Thyroid gland (tissue), 4 donors: ENCODE results near the gene GP1BA. TPM values are rescaled to one million over a fixed set of nuclear protein-coding genes. Genes with fewer than 3 reads are reported as not detected.

ENCODE experiments used
- DNase-seq, 2 donors: peaks; one replicate each; pipeline ENCODE4 v3.0.0-alpha.2; 2019
- H3K27ac ChIP-seq, 3 donors: fragments of 200-600 bp; sonication (generic); 1 replicate in 2 of 3; 2 replicates in 1 of 3; pipeline ENCODE4 v1.5.1; 2016 to 2019; ENCODE audit warnings: mild to moderate bottlenecking in 1 of 3, moderate library complexity in 1 of 3
- H3K27me3 ChIP-seq: fragments of 200-600 bp; sonication (generic); one replicate; pipeline ENCODE4 v1.5.1; 2019
- H3K36me3 ChIP-seq, 2 donors: fragments of 200-600 bp; sonication (generic); one replicate each; pipeline ENCODE4 v1.5.1; 2016 to 2019
- H3K4me1 ChIP-seq, 2 donors: fragments of 200-600 bp; sonication (generic); one replicate each; pipeline ENCODE4 v1.5.1; 2017 to 2019
- H3K4me3 ChIP-seq, 3 donors: fragments of 200-600 bp; sonication (generic); replicated peaks in 1 of 3; 1 replicate in 2 of 3; 2 replicates in 1 of 3; pipeline ENCODE4 v1.5.1; 2016; ENCODE audit warnings: mild to moderate bottlenecking in 1 of 3
- H3K9me3 ChIP-seq: fragments of 200-600 bp; sonication (generic); one replicate; pipeline ENCODE4 v1.5.1; 2017
- POLR2A ChIP-seq, 2 donors: fragments of 450-650 bp; IDR thresholded peaks; one replicate each; pipeline ENCODE4 v1.6.1; 2017; ENCODE audit warnings: antibody characterized with exemption in 2 of 2, mild to moderate bottlenecking in 2 of 2, moderate library complexity in 1 of 2
- WGBS, 2 donors: methylation state at CpG; one replicate each; pipeline ENCODE4 v1.1.5; 2017; 5-methylcytosine and 5-hydroxymethylcytosine counted together
- intact Hi-C: fragments of 100-400 bp; cut with DNase I; formaldehyde crosslinking; loops from one replicate; pipeline ENCODE4 v1.15.1; 2023
- total RNA-seq, 4 donors: library from RNA; depleted of rRNA; stranded (reverse); fragments of >200 nt; gene quantifications; one replicate each; pipeline ENCODE4 v1.2.3, GENCODE V29; 2016
- TF ChIP-seq, protein P1 (sequence below), 6 experiments: fragments of 200-600 bp in 3 of 6; fragments of 450-650 bp in 3 of 6; sonication (generic) in 3 of 6; IDR thresholded peaks; one replicate each; pipeline ENCODE4 v1.5.1; 2016 to 2019; ENCODE audit warnings: antibody characterized with exemption in 6 of 6, mild to moderate bottlenecking in 2 of 6, inconsistent platforms in 1 of 6, moderate library complexity in 1 of 6

The GP1BA gene
- total RNA-seq, 4 donors from 2014 or later = not detected

DNA sequence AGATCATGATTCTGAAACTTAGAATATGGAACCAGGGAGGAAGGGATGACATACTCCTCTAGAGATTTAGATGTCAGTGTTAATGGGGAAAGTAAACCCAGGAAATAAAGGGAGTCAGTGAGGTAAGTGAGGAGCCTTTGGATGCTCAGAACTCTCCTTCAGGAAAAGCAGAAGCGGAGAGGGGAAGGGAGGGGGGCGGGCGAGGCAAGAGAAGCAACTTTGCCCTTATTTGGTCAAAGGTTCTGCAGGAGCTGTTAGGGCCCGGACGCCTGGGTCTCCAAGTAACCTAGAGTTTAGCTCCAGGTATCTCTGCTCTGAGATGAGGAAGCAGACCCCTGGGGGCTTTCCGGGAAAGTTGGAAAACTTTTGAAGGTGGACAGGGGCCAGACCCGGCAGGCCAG lies 14.9 kb downstream of the GP1BA start:
- no peak for DNase-seq
- 7 to 9% methylated on average over 7 of the region's 7 CpGs for WGBS, 2 donors
- H3K9me3 ChIP-seq = no peaks in the 10 kb centered on the region
- H3K27ac ChIP-seq = peak overlapping the region; percentile 91 to 94 (median 94)
- TF ChIP-seq, protein P1, sequence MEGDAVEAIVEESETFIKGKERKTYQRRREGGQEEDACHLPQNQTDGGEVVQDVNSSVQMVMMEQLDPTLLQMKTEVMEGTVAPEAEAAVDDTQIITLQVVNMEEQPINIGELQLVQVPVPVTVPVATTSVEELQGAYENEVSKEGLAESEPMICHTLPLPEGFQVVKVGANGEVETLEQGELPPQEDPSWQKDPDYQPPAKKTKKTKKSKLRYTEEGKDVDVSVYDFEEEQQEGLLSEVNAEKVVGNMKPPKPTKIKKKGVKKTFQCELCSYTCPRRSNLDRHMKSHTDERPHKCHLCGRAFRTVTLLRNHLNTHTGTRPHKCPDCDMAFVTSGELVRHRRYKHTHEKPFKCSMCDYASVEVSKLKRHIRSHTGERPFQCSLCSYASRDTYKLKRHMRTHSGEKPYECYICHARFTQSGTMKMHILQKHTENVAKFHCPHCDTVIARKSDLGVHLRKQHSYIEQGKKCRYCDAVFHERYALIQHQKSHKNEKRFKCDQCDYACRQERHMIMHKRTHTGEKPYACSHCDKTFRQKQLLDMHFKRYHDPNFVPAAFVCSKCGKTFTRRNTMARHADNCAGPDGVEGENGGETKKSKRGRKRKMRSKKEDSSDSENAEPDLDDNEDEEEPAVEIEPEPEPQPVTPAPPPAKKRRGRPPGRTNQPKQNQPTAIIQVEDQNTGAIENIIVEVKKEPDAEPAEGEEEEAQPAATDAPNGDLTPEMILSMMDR (IDR thresholded peaks at IDR 0.05) = no peak
- peak overlapping the region in 1 of 3 donors; percentile 98 for H3K4me3 ChIP-seq
- peaks cover 7% of the 10 kb centered on the region in 2 donors for H3K36me3 ChIP-seq
- intact Hi-C loops = no loop called here
- no peaks in the 10 kb centered on the region for H3K27me3 ChIP-seq
- H3K4me1 ChIP-seq = peaks cover 12 to 44% of the 10 kb centered on the region in 2 donors

DNA sequence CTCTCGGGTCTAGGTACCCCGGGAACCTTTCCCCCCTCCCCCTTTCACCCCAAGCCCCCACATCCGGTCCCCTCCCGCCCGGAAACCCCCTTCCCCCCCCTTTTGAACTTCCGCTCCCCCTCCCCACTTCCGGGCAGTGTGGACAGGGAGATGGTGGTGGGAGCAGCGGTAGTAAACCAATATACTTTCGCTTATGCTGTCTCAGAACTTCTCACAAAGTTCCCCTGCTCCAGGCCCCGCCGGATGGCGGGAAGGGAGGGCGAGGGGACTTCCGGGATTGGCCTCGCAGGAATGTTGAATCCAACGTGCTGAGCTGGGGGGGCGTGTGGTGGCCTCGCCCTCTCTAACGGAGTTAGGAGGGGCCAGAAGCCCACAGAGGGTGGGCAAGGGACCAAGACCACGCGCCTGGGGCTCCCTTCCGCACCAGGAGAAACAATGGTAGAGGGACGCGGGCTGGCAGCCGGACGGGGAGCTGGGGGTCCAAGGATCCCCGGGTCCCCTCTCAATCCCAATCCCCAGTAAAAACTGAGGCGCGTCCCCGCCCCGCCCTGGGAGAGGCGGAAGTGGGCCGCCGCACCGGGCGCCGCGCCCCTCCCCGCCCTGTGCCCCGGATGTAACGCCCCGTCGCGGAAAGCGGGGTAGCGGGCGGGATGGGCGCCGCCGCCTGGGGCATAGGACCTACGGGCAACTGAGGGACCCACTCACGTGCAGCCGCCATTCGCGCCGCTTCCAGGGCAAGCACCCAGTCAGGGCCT lies 15.5 kb downstream of the GP1BA start:
- no peak for TF ChIP-seq POLR2A (IDR thresholded peaks at IDR 0.05)
- TF ChIP-seq, protein P1 (IDR thresholded peaks at IDR 0.05) = no peak
- Histone ChIP-seq H3K4me1 (peaks cover 12 to 50% of the 10 kb centered on the region in 2 donors), H3K36me3 (peaks cover 7% of the 10 kb centered on the region in 2 donors), H3K9me3 (no peaks in the 10 kb centered on the region), H3K27ac (peak overlapping the region; percentile 91 to 94 (median 94)), H3K4me3 (peak overlapping the region; percentile 98 to 99 (median 99)), H3K27me3 (no peaks in the 10 kb centered on the region)
- WGBS, 2 donors = 0 to 1% methylated on average over 9 to 13 of the region's 56 CpGs
- DNase-seq = peak; percentile 55
- intact Hi-C loops = no loop called here

DNA sequence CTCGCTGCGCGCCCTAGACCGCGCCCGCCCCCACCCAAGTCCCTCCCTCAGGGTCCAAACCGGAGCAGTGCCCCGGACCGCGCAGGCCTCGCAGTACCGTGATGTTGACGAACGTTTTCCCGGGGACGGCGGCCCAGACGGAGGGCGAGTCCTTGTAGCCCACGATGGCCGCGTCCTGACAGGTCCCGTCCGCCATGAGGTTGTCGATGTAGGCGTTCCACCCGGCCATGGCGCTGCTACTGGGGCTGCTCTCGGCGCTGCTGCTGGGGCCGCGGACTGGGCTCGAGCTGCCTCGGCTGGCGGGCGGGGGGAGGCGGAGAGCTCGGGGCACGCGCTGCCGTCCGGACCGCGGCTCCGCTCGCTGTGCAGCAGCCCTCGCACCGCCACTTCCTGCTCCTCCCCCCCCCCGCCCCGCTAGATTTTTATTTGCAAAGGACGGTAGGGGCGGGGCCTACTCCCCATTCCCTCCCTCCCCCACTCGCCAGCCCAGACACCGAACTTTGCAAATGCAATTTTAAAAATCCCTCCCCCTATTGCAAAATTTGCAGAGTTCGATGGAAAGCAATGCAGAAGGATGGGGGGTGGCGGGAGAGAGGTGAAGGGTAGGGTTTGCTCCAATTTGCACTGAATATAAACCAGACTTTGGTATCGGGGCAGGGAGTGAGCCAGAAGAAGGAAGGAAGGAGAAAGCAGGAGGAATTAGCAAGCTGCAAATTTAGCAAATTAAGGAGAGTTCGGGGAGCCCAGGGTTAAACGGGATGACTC lies 16.3 kb downstream of the GP1BA start, which contains the start of gene PFN1:
TSS of gene PFN1 (minus strand) at position 365 of the 765 bp plus-strand sequence. CDS start at position 229, 136 bp downstream.
- Histone ChIP-seq H3K9me3 (no peaks in the 10 kb centered on the region), H3K4me3 (peak within 1 kb of the TSS; percentile 98 to 99 (median 99)), H3K27ac (peak within 1 kb of the TSS; percentile 91 to 98 (median 94)), H3K36me3 (peaks cover 0 to 7% of the 10 kb centered on the region in 2 donors), H3K27me3 (no peaks in the 10 kb centered on the region), H3K4me1 (peaks cover 19 to 57% of the 10 kb centered on the region in 2 donors)
- peak; percentile 90 to 92 for DNase-seq
- TF ChIP-seq POLR2A (IDR thresholded peaks at IDR 0.05) = peak; percentile 70 to 77
- TF ChIP-seq, protein P1 (IDR thresholded peaks at IDR 0.05) = no peak
- intact Hi-C loops = no loop called here
- WGBS, 2 donors = 0% methylated on average over 17 to 28 of the region's 59 CpGs

DNA sequence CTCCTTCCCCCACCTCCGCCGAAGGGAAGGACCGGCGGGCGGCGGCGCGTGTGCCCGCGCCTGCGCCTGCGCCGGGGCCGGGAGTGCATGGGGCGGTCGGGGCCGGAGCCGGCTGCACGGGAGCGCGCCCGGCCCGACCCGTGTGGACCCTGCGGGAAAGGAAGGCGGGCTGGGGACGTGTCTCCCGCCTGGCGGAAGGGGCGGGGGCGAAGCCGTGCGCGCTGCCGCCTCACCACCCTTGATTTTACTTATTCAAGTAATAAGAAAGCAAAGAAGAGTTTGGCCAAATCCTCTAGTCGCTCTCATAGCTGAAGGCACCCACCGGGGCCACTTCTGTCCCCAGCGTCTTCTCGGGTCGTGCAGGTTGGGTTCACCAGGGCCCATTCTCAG lies 16.8 kb downstream of the GP1BA start:
- Histone ChIP-seq H3K4me1 (peaks cover 21 to 63% of the 10 kb centered on the region in 2 donors), H3K9me3 (no peaks in the 10 kb centered on the region), H3K4me3 (peak overlapping the region; percentile 41 to 98 (median 66)), H3K27ac (peak overlapping the region; percentile 80 to 98 (median 94)), H3K36me3 (peaks cover 0 to 7% of the 10 kb centered on the region in 2 donors), H3K27me3 (no peaks in the 10 kb centered on the region)
- TF ChIP-seq POLR2A (IDR thresholded peaks at IDR 0.05) = peak; percentile 39 to 66
- TF ChIP-seq, protein P1 (IDR thresholded peaks at IDR 0.05) = peak in 2 of 6 experiments; percentile 9 to 15
- 0 to 1% methylated on average over 9 to 32 of the region's 40 CpGs for WGBS, 2 donors
- intact Hi-C loops = no loop called here
- peak; percentile 82 to 85 for DNase-seq
